GM18498 (cell line): Measurements from ENCODE around the gene SHISAL1.

Experiments
- ATAC-seq: cut with Tn5 transposase; IDR thresholded peaks from one replicate; pipeline ENCODE4 v1.9.1; 2021; ENCODE audit warnings: mild to moderate bottlenecking, moderate library complexity; ENCODE audit not compliant: unreplicated experiment

Gene SHISAL1

GRCh38 chr22:44266796-44267760 is 45.7 kb downstream of the SHISAL1 start:
- ATAC-seq = no peak

- ATAC-seq = no peak
Observed at GRCh38 chr22:44263547-44263946, 49.2 kb downstream of the SHISAL1 start.

GRCh38 chr22:44261861-44262595 is 50.7 kb downstream of the SHISAL1 start:
- no peak for ATAC-seq

- ATAC-seq = no peak
Observed at GRCh38 chr22:44261164-44261860, 51.4 kb downstream of the SHISAL1 start.

GRCh38 chr22:44260216-44261035 is 52.3 kb downstream of the SHISAL1 start:
- ATAC-seq = no peak

GRCh38 chr22:44259366-44260215 is 53.2 kb downstream of the SHISAL1 start:
- ATAC-seq = no peak

GRCh38 chr22:44256556-44257485 is 55.9 kb downstream of the SHISAL1 start:
- ATAC-seq = no peak

- ATAC-seq = no peak
Observed at GRCh38 chr22:44256085-44256484, 56.7 kb downstream of the SHISAL1 start.

GRCh38 chr22:44254811-44255210 is 57.9 kb downstream of the SHISAL1 start:
- ATAC-seq = no peak

GRCh38 chr22:44249376-44250147 is 63.2 kb downstream of the SHISAL1 start:
- no peak for ATAC-seq

GRCh38 chr22:44248926-44249325 is 63.8 kb downstream of the SHISAL1 start:
- ATAC-seq = no peak

- no peak for ATAC-seq
Observed at GRCh38 chr22:44247923-44248892, 64.5 kb downstream of the SHISAL1 start.

- no peak for ATAC-seq
Observed at GRCh38 chr22:44247346-44247745, 65.4 kb downstream of the SHISAL1 start.

- no peak for ATAC-seq
Observed at GRCh38 chr22:44246615-44247326, 66.0 kb downstream of the SHISAL1 start.

- ATAC-seq = no peak
Observed at GRCh38 chr22:44245867-44246266, 66.9 kb downstream of the SHISAL1 start.

- no peak for ATAC-seq
Observed at GRCh38 chr22:44245438-44245837, 67.3 kb downstream of the SHISAL1 start.
